Left lung (tissue), 14 donors: Measurements from ENCODE around the gene KNL1. TPM values are rescaled to one million over a fixed set of nuclear protein-coding genes. Genes with fewer than 3 reads are reported as not detected.

Source experiments
- ATAC-seq: fragments of 200-7000 bp; cut with Tn5 transposase; one replicate; pipeline ENCODE4 v1.9.1; 2020; ENCODE audit warnings: moderate library complexity
- DNase-seq, 4 donors: peaks; one replicate each; pipeline ENCODE4 v3.0.0-alpha.2; 2013 to 2020
- H3K27ac ChIP-seq, 2 donors: fragments of 200-600 bp; sonication (generic) in 1 of 2; one replicate each; pipeline versions ENCODE4 v1.5.0 to v1.8.0; 2020 to 2021
- H3K27me3 ChIP-seq, 2 donors: fragments of 200-600 bp; sonication (generic) in 1 of 2; one replicate each; pipeline versions ENCODE4 v1.5.0 to v1.8.0; 2020 to 2021
- H3K36me3 ChIP-seq, 2 donors: fragments of 200-600 bp; sonication (generic) in 1 of 2; one replicate each; pipeline versions ENCODE4 v1.5.0 to v1.8.0; 2020 to 2021
- H3K4me1 ChIP-seq, 2 donors: fragments of 200-600 bp; one replicate each; pipeline ENCODE4 v1.8.0; 2021
- H3K4me3 ChIP-seq, 2 donors: fragments of 200-600 bp; sonication (generic) in 1 of 2; one replicate each; pipeline versions ENCODE4 v1.5.0 to v1.8.0; 2020 to 2021; ENCODE audit warnings: mild to moderate bottlenecking in 1 of 2
- H3K9me3 ChIP-seq, 2 donors: fragments of 200-600 bp; sonication (generic) in 1 of 2; one replicate each; pipeline versions ENCODE4 v1.5.0 to v1.8.0; 2020 to 2021
- CTCF ChIP-seq, 2 donors: fragments of 200-600 bp; sonication (generic) in 1 of 2; IDR thresholded peaks; one replicate each; pipeline versions ENCODE4 v1.5.0 to v1.8.0; 2021; ENCODE audit warnings: antibody characterized with exemption in 2 of 2
- intact Hi-C, 2 donors: fragments of 100-400 bp; cut with DNase I; formaldehyde crosslinking; loops; one replicate each; pipeline versions ENCODE4 v1.11.2 to v1.14.2; 2022
- long read RNA-seq, 12 donors: library from polyadenylated mRNA in 2 of 12; unstranded in 2 of 12; transcript quantifications; one replicate each; pipeline ENCODE4 v2.0.0 and lab custom pipeline, GENCODE V29; 2019 to 2026
- polyA plus RNA-seq, 6 donors: library from polyadenylated mRNA; unstranded; fragments of 120-200 nt; gene quantifications; one replicate each; pipeline ENCODE4 v1.2.1, GENCODE V29; 2013; ENCODE audit not compliant: insufficient read length in 6 of 6
- total RNA-seq, 2 donors: library from RNA; stranded (reverse); fragmentation: NEBNext Ultra II Directional; extraction: Animal tissue kit (Norgen Biotek cat#: 25700); gene quantifications; one replicate each; pipeline ENCODE4 v1.2.1, GENCODE V29; 2021
- donor health status: DM: no; HTN: yes; CAD: no.
- donor health status: DM: no; HTN: no; CAD: no.

Gene KNL1
- total RNA-seq (1 to 10 TPM; 2.7 to 5.9 TPM), polyA plus RNA-seq (10 to 100 TPM; 13.6 to 31.6 (median 20.0) TPM)
- long read RNA-seq, donor 1, full-length matches to known transcripts, result 4 of 4 reads
- long read RNA-seq, donor 1, partial matches to known transcripts, result 0 of 4 reads
- long read RNA-seq, donor 1, other reads (novel, unspliced or antisense), result 0 of 4 reads
- long read RNA-seq, donor 2, full-length matches to known transcripts, result 6 of 6 reads
- long read RNA-seq, donor 2, partial matches to known transcripts, result 0 of 6 reads
- long read RNA-seq, donor 2, other reads (novel, unspliced or antisense), result 0 of 6 reads
- long read RNA-seq, donor 3, full-length matches to known transcripts, result 1 of 1 reads
- long read RNA-seq, donor 3, partial matches to known transcripts, result 0 of 1 reads
- long read RNA-seq, donor 3, other reads (novel, unspliced or antisense), result 0 of 1 reads
- long read RNA-seq, donor 4, full-length matches to known transcripts, result 1 of 4 reads
- long read RNA-seq, donor 4, partial matches to known transcripts, result 1 of 4 reads
- long read RNA-seq, donor 4, other reads (novel, unspliced or antisense), result 2 of 4 reads
- long read RNA-seq, donor 5, full-length matches to known transcripts, result 2 of 2 reads
- long read RNA-seq, donor 5, partial matches to known transcripts, result 0 of 2 reads
- long read RNA-seq, donor 5, other reads (novel, unspliced or antisense), result 0 of 2 reads
- long read RNA-seq, donor 6, full-length matches to known transcripts, result 5 of 5 reads
- long read RNA-seq, donor 6, partial matches to known transcripts, result 0 of 5 reads
- long read RNA-seq, donor 6, other reads (novel, unspliced or antisense), result 0 of 5 reads
- long read RNA-seq, donor 7, full-length matches to known transcripts, result 1 of 1 reads
- long read RNA-seq, donor 7, partial matches to known transcripts, result 0 of 1 reads
- long read RNA-seq, donor 7, other reads (novel, unspliced or antisense), result 0 of 1 reads
- long read RNA-seq, donor 8, full-length matches to known transcripts, result 4 of 24 reads
- long read RNA-seq, donor 8, partial matches to known transcripts, result 20 of 24 reads
- long read RNA-seq, donor 8, other reads (novel, unspliced or antisense), result 0 of 24 reads
- long read RNA-seq, donor 9, result 0 reads
- long read RNA-seq, donor 10, full-length matches to known transcripts, result 1 of 1 reads
- long read RNA-seq, donor 10, partial matches to known transcripts, result 0 of 1 reads
- long read RNA-seq, donor 10, other reads (novel, unspliced or antisense), result 0 of 1 reads
- long read RNA-seq, donor 11, result 0 reads
- long read RNA-seq, donor 12, full-length matches to known transcripts, result 2 of 2 reads
- long read RNA-seq, donor 12, partial matches to known transcripts, result 0 of 2 reads
- long read RNA-seq, donor 12, other reads (novel, unspliced or antisense), result 0 of 2 reads

DNA sequence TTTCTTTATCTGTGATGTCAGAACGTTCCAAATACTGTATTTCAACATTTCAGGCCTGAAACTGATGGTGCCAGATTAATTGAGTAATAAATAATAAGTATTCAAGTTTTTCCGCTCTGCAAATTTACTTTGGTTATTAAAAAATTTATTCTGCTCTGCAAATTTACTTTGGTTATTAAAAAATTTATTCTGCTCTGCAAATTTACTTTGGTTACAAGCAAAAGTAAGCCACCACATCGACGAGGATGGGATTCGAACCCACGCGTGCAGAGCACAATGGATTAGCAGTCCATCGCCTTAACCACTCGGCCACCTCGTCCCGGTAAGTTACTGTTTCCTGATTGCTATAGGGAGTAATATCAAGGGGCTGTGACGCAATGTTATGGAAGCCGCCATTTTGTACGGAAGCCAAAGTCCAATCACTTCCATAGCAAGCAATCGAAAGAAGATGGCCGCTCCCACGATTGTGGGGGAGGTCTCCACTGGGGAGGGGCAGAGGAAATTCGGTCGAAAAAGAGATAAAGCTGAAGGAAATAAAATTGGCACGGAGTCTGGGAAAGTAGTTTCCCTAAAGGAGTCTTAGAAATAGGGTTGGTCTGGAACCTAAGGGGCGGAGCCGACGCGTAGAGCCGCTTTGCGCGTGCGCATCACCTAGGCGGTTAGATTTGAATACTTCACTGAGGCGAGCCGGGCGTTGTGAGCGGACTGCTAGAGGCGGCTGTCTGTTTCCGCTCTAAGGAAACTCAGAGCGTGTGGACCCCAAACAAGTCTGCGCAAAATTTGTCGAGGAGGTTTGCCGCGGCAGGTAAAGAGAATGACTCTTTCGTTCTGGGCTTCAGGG lies at the start of gene KNL1:
TSS of gene KNL1 (plus strand) at position 662 of the 841 bp plus-strand sequence. CDS start 8,683 bp downstream, outside the sequence.
- peaks cover 0 to 24% of the 10 kb centered on the region in 2 donors for H3K4me1 ChIP-seq
- peak within 1 kb of the TSS; percentile 71 to 90 for H3K4me3 ChIP-seq
- ATAC-seq (peak; percentile 92), DNase-seq (peak; percentile 91 to 97 (median 96))
- no peaks in the 10 kb centered on the region for H3K27me3 ChIP-seq
- H3K9me3 ChIP-seq, result no peaks in the 10 kb centered on the region
- H3K36me3 ChIP-seq, result no peaks in the 10 kb centered on the region
- intact Hi-C loops, result no loop called here
- H3K27ac ChIP-seq, result peak within 1 kb of the TSS; percentile 92 to 94
- TF ChIP-seq CTCF (IDR thresholded peaks at IDR 0.05), result no peak

GRCh38 chr15:40545457-40545856 lies 48.6 kb upstream of the KNL1 start:
- intact Hi-C loops, result no loop called here
- Histone ChIP-seq H3K27ac (no peak overlapping the region), H3K4me3 (no peak overlapping the region), H3K4me1 (peaks cover 0 to 8% of the 10 kb centered on the region in 2 donors), H3K9me3 (no peaks in the 10 kb centered on the region), H3K36me3 (peaks cover 0 to 38% of the 10 kb centered on the region in 2 donors), H3K27me3 (no peaks in the 10 kb centered on the region)
- no peak for TF ChIP-seq CTCF (IDR thresholded peaks at IDR 0.05)
- ATAC-seq, result no peak
- DNase-seq, result no peak

GRCh38 chr15:40548610-40549009 lies 45.4 kb upstream of the KNL1 start:
- H3K4me1 ChIP-seq, result peaks cover 0 to 8% of the 10 kb centered on the region in 2 donors
- H3K27ac ChIP-seq, result no peak overlapping the region
- H3K27me3 ChIP-seq, result no peaks in the 10 kb centered on the region
- H3K9me3 ChIP-seq, result no peaks in the 10 kb centered on the region
- peaks cover 0 to 70% of the 10 kb centered on the region in 2 donors for H3K36me3 ChIP-seq
- no peak for TF ChIP-seq CTCF (IDR thresholded peaks at IDR 0.05)
- intact Hi-C loops, result no loop called here
- ATAC-seq (no peak), DNase-seq (no peak)
- H3K4me3 ChIP-seq, result no peak overlapping the region

DNA sequence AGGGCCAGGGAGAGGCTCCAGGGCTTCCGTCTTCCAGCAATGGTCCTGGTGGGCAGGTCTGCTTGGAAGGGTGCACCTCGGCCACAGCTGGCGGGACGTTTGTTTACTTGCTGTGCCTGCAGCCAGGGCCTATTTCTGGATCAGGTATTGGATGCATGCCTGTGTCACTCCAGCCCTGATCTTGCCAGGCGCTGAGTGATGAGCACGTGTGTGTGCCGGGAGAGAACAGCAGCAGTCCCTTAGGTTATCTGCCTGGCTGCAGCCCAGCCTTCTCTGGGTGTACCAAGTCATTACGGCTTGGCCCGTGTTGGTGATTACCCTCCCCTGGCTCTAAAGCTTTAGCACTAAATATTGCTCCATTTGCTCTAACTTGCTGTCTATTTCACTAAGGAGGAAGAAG lies 44.2 kb upstream of the KNL1 start:
- no peaks in the 10 kb centered on the region for H3K9me3 ChIP-seq
- DNase-seq, result no peak
- H3K27ac ChIP-seq, result no peak overlapping the region
- no peak for ATAC-seq
- H3K4me1 ChIP-seq, result peaks cover 0 to 8% of the 10 kb centered on the region in 2 donors
- H3K36me3 ChIP-seq, result peaks cover 0 to 80% of the 10 kb centered on the region in 2 donors
- TF ChIP-seq CTCF (IDR thresholded peaks at IDR 0.05), result no peak
- no peaks in the 10 kb centered on the region for H3K27me3 ChIP-seq
- no peak overlapping the region for H3K4me3 ChIP-seq
- intact Hi-C loops, result no loop called here
